NK-92 treated with Interleukin-12 subunit alpha and Interleukin-12 subunit beta, amount 100 ng/mL, for 24 hours (cell line): ENCODE measurements around the gene NEK1.

Experiments used
- DNase-seq: peaks from one replicate; lab custom pipeline; 2025; lab: John Stamatoyannopoulos, UW

The NEK1 gene

GRCh38 chr4:169417629-169418282, 194.6 kb downstream of the NEK1 start:
- no peak for DNase-seq

GRCh38 chr4:169416997-169417396, 195.4 kb downstream of the NEK1 start:
- no peak for DNase-seq

- no peak for DNase-seq
These were observed 195.9 kb downstream of the NEK1 start for GRCh38 chr4:169416461-169416860.

- DNase-seq, result no peak
These were observed 197.5 kb downstream of the NEK1 start for GRCh38 chr4:169414913-169415312.

GRCh38 chr4:169412046-169412445, 200.3 kb downstream of the NEK1 start:
- no peak for DNase-seq

GRCh38 chr4:169410839-169411770, 201.3 kb downstream of the NEK1 start:
- DNase-seq, result peak; percentile 0

- no peak for DNase-seq
These were observed 205.1 kb downstream of the NEK1 start for GRCh38 chr4:169407217-169407845.

- no peak for DNase-seq
These were observed 207.4 kb downstream of the NEK1 start for GRCh38 chr4:169404960-169405359.

- no peak for DNase-seq
These were observed 211.6 kb downstream of the NEK1 start for GRCh38 chr4:169400832-169401231.

GRCh38 chr4:169399976-169400767, 212.2 kb downstream of the NEK1 start:
- DNase-seq, result no peak

GRCh38 chr4:169398316-169398715, 214.1 kb downstream of the NEK1 start:
- no peak for DNase-seq

- DNase-seq, result no peak
These were observed 214.6 kb downstream of the NEK1 start for GRCh38 chr4:169397762-169398161.

GRCh38 chr4:169385376-169385775, 227.0 kb downstream of the NEK1 start:
- no peak for DNase-seq

GRCh38 chr4:169384779-169385178, 227.6 kb downstream of the NEK1 start:
- DNase-seq, result no peak

- DNase-seq, result no peak
These were observed 228.7 kb downstream of the NEK1 start for GRCh38 chr4:169383724-169384123.

GRCh38 chr4:169379688-169380087, 232.7 kb downstream of the NEK1 start:
- no peak for DNase-seq

- no peak for DNase-seq
These were observed 235.0 kb downstream of the NEK1 start for GRCh38 chr4:169377367-169377766.

GRCh38 chr4:169376421-169376820, 236.0 kb downstream of the NEK1 start:
- DNase-seq, result no peak

GRCh38 chr4:169372791-169373190, 239.6 kb downstream of the NEK1 start:
- no peak for DNase-seq

GRCh38 chr4:169369634-169370033, 242.7 kb downstream of the NEK1 start:
- DNase-seq, result no peak

GRCh38 chr4:169367826-169368225, 244.6 kb downstream of the NEK1 start:
- no peak for DNase-seq

GRCh38 chr4:169366821-169367220, 245.6 kb downstream of the NEK1 start:
- DNase-seq, result no peak
